Subcutaneous abdominal adipose tissue (tissue), 5 donors: ENCODE measurements around the gene NTNG2.

Experiments
- H3K27ac ChIP-seq: one replicate; pipeline ENCODE4 v1.7.0; 2013; ENCODE audit warnings: low read depth, mild to moderate bottlenecking, inconsistent platforms, low read length, moderate library complexity
- H3K27me3 ChIP-seq, 5 donors: one replicate each; pipeline ENCODE4 v1.7.0; 2013; ENCODE audit warnings: low read length in 5 of 5, inconsistent platforms in 1 of 5; ENCODE audit not compliant: control insufficient read depth in 5 of 5, insufficient read depth in 4 of 5
- H3K36me3 ChIP-seq, 5 donors: one replicate each; pipeline ENCODE4 v1.7.0; 2013; ENCODE audit warnings: low read length in 5 of 5; ENCODE audit not compliant: control insufficient read depth in 5 of 5, insufficient read depth in 5 of 5
- H3K4me1 ChIP-seq, 5 donors: one replicate each; pipeline ENCODE4 v1.7.0; 2013; ENCODE audit warnings: low read length in 5 of 5, mild to moderate bottlenecking in 3 of 5, moderate library complexity in 1 of 5; ENCODE audit not compliant: control insufficient read depth in 5 of 5, insufficient read depth in 5 of 5
- H3K4me3 ChIP-seq, 5 donors: one replicate each; pipeline ENCODE4 v1.7.0; 2013; ENCODE audit warnings: low read length in 5 of 5, low read depth in 1 of 5
- H3K9ac ChIP-seq, 5 donors: one replicate each; pipeline ENCODE4 v1.7.0; 2013; ENCODE audit warnings: low read length in 5 of 5, mild to moderate bottlenecking in 4 of 5, moderate library complexity in 3 of 5
- H3K9me3 ChIP-seq, 5 donors: one replicate each; pipeline ENCODE4 v1.7.0; 2013; ENCODE audit warnings: low read length in 5 of 5; ENCODE audit not compliant: control insufficient read depth in 5 of 5
- donor health status: healthy.
- donor health status: healthy.
- donor health status: healthy.
- donor health status: healthy.
- donor health status: healthy.

The NTNG2 gene

DNA sequence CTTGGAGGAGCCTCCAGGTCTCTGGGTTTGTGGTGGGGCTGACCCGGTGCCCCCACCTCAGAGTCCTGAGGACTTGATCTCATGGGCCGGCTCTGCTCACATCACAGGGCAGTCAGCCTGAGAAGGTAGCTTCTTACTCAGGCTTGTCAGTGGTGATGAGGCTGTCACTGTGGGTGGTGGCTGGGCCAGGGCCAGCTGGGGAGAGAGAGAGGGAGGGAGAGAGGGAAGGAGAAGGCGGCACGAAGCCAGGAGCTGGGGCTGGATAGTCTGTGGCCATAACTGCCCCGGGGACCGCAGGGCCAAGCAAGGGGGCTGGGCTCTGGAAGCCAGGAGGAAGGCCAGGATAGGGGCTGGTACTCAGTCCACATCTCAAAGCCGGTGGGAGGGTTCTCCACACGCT is 6.5 kb downstream of the NTNG2 start:
- Histone ChIP-seq H3K9ac (no peak overlapping the region), H3K4me1 (peaks cover 0 to 22% (median 14%) of the 10 kb centered on the region in 5 donors), H3K4me3 (no peak overlapping the region), H3K36me3 (no peaks in the 10 kb centered on the region), H3K9me3 (no peaks in the 10 kb centered on the region), H3K27ac (no peak overlapping the region), H3K27me3 (peaks cover 52 to 80% (median 57%) of the 10 kb centered on the region in 5 donors)

GRCh38 chr9:132168851-132169250 is 7.0 kb downstream of the NTNG2 start:
- Histone ChIP-seq H3K36me3 (no peaks in the 10 kb centered on the region), H3K27ac (no peak overlapping the region), H3K4me3 (no peak overlapping the region), H3K27me3 (peaks cover 50 to 76% (median 60%) of the 10 kb centered on the region in 5 donors), H3K4me1 (peaks cover 0 to 17% (median 13%) of the 10 kb centered on the region in 5 donors), H3K9ac (no peak overlapping the region), H3K9me3 (no peaks in the 10 kb centered on the region)

DNA sequence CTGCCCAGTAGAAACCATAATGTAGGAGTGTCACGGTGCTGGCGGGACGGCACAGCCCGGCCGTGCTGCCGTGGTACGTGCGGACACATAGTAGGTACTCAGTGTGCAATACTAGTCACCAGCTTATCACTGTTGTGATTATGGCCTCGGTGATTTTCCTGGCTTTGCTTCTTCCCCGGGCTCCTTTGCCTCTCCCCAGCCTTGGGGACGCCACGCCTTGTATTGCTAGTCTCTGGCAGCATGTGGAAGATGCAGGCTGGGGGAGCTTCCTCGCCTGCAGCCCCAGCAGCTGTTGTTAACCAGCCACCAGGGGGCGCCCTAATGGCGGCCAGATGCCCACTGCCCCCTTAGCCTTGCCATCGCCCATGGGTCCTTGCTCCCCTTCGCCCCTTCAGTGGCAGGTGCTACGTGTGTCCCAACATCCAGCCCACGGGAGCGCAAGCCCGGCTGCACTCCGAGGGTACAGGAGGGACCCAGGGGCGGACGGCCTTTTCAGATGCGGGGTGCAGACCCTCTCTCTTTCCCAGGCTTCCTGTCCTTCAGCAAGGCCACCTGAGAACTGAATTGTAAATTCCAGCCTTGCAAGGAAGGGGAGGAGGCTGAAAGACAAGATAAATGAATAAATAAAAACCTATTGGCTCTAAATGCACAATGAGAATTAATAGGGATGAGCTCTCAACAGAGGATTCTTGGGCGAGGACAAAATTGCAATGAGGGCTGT is 8.0 kb downstream of the NTNG2 start:
- Histone ChIP-seq H3K9ac (no peak overlapping the region), H3K27ac (no peak overlapping the region), H3K36me3 (no peaks in the 10 kb centered on the region), H3K27me3 (peaks cover 41 to 68% (median 56%) of the 10 kb centered on the region in 5 donors), H3K9me3 (no peaks in the 10 kb centered on the region), H3K4me3 (no peak overlapping the region), H3K4me1 (peaks cover 0 to 8% (median 5%) of the 10 kb centered on the region in 5 donors)

DNA sequence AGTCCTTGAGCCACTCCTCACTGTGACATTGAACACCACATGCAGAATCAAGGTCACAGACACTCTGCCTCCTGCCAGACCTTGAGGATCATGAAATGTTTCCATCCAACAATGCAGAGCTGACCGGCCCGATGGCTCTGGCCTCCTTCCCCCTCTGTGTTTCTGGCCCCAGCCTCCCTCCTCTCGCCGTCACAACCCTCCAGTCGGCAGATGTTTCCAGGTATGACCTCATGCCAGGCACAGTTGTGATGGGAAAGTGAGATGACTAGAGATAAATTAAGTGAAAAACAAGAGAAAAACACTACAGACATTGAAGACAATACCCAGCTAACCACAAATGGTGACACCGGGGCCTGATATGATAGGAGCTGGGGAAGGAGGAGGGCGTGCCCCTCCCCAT is 9.8 kb downstream of the NTNG2 start:
- H3K36me3 ChIP-seq = no peaks in the 10 kb centered on the region
- peaks cover 32 to 60% (median 51%) of the 10 kb centered on the region in 5 donors for H3K27me3 ChIP-seq
- no peak overlapping the region for H3K27ac ChIP-seq
- H3K4me1 ChIP-seq = no peaks in the 10 kb centered on the region
- no peak overlapping the region for H3K9ac ChIP-seq
- H3K4me3 ChIP-seq = no peak overlapping the region
- no peaks in the 10 kb centered on the region for H3K9me3 ChIP-seq

DNA sequence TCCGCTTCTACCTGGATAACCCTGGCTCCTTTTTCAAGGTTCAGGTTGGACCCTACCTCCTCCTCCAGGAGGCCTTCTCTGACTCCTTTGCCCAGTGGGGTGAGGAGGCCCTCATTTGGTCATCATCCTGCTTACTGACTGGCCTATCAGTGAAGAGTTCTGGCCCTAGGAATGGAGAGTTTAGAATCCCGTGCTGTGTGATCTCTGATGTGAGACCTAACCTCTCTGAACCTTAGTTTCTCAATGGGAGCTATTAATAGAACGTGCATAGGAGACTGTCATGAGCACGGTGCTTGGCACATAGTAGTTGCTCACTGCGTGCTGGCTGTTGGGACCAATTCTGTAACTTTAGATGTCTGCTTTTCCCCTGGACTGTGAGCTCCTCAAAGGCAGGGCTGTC is 10.3 kb downstream of the NTNG2 start:
- Histone ChIP-seq H3K36me3 (no peaks in the 10 kb centered on the region), H3K27me3 (peaks cover 27 to 55% (median 46%) of the 10 kb centered on the region in 5 donors), H3K9me3 (no peaks in the 10 kb centered on the region), H3K4me1 (no peaks in the 10 kb centered on the region), H3K27ac (no peak overlapping the region), H3K4me3 (no peak overlapping the region), H3K9ac (no peak overlapping the region)

GRCh38 chr9:132175431-132175830 is 13.6 kb downstream of the NTNG2 start:
- no peak overlapping the region for H3K4me3 ChIP-seq
- H3K9me3 ChIP-seq = no peaks in the 10 kb centered on the region
- no peak overlapping the region for H3K27ac ChIP-seq
- no peaks in the 10 kb centered on the region for H3K36me3 ChIP-seq
- no peak overlapping the region for H3K9ac ChIP-seq
- no peaks in the 10 kb centered on the region for H3K4me1 ChIP-seq
- peaks cover 4 to 32% (median 29%) of the 10 kb centered on the region in 5 donors for H3K27me3 ChIP-seq

DNA sequence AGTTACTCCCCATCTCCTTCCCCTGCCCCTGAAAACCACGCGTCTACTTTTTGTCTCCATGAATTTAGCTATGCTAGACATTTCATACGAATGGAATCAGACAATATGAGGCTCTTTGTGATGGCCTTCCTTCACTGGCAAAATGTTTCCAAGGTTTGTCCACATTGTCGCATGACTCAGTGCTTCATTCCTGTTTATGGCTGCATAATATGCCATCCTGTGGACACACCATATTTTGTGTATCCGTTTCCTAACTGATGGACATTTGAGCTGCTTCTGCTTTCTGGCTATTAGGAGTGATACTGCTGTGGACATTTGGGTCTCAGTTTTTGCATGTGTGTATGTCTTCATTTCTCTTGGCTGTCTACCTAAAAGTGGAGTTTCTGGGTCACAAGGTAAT is 14.5 kb downstream of the NTNG2 start:
- Histone ChIP-seq H3K4me3 (no peak overlapping the region), H3K9me3 (no peaks in the 10 kb centered on the region), H3K9ac (no peak overlapping the region), H3K27ac (no peak overlapping the region), H3K36me3 (no peaks in the 10 kb centered on the region), H3K4me1 (no peaks in the 10 kb centered on the region), H3K27me3 (peaks cover 4 to 27% (median 25%) of the 10 kb centered on the region in 5 donors)

GRCh38 chr9:132181796-132182313 is 20.0 kb downstream of the NTNG2 start:
- no peaks in the 10 kb centered on the region for H3K36me3 ChIP-seq
- no peak overlapping the region for H3K27ac ChIP-seq
- H3K4me1 ChIP-seq = peaks cover 0 to 5% (median 0%) of the 10 kb centered on the region in 5 donors
- no peaks in the 10 kb centered on the region for H3K9me3 ChIP-seq
- peaks cover 28 to 52% (median 48%) of the 10 kb centered on the region in 5 donors for H3K27me3 ChIP-seq
- H3K4me3 ChIP-seq = no peak overlapping the region
- H3K9ac ChIP-seq = no peak overlapping the region

DNA sequence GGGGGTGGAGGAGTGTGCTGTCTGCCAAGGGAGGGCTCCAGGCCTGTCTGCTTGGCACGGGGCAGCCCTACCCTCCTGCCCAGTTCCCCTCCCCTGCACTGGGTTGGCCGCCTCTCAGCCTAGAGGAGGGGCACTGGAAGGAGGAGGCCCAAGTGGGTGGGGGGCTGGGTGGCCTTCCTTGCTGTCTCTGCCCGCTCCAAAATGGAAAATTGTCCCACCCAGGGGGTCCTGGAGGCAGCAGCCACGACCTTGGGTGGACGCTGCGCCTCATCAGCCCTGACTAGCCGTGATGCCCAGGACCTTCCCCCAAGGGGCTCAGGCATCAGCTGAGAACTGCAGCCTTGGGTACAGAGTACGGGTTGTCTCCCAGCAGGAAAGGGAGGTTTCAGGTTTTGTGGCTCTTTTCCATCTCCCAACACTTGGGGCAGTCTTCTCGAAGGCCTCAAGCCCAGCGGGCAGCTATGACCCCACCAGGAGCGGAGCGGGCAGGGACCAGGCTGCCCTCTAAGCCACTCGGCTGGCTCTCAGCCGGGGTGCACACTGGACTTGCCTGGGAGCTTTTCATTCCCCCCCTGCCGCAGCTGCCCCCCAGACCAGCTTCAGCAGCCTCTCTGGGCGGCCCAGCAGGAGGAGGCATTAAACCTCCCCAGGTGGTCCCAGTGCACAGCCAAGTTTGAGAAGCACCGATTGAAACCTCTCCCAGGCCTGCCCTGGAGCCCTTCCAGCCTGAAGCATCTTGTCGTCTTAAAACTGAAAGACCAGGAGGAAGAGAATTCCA is 20.6 kb downstream of the NTNG2 start:
- H3K9me3 ChIP-seq = no peaks in the 10 kb centered on the region
- H3K4me1 ChIP-seq = peaks cover 0 to 5% (median 0%) of the 10 kb centered on the region in 5 donors
- H3K36me3 ChIP-seq = no peaks in the 10 kb centered on the region
- H3K27ac ChIP-seq = no peak overlapping the region
- no peak overlapping the region for H3K9ac ChIP-seq
- peaks cover 32 to 56% (median 50%) of the 10 kb centered on the region in 5 donors for H3K27me3 ChIP-seq
- no peak overlapping the region for H3K4me3 ChIP-seq

- Histone ChIP-seq H3K36me3 (no peaks in the 10 kb centered on the region), H3K4me3 (no peak overlapping the region), H3K27me3 (peaks cover 35 to 61% (median 55%) of the 10 kb centered on the region in 5 donors), H3K9ac (no peak overlapping the region), H3K9me3 (no peaks in the 10 kb centered on the region), H3K27ac (no peak overlapping the region), H3K4me1 (peaks cover 0 to 5% (median 0%) of the 10 kb centered on the region in 5 donors)
Measured at GRCh38 chr9:132183134-132183533, 21.3 kb downstream of the NTNG2 start.
